HG03442 (cell line): ENCODE results near the gene CYP1A2.

ENCODE experiments used
- ATAC-seq: cut with Tn5 transposase; IDR thresholded peaks from one replicate; pipeline ENCODE4 v1.9.1; 2021; ENCODE audit warnings: mild to moderate bottlenecking, moderate library complexity; ENCODE audit not compliant: unreplicated experiment

CYP1A2 gene

DNA sequence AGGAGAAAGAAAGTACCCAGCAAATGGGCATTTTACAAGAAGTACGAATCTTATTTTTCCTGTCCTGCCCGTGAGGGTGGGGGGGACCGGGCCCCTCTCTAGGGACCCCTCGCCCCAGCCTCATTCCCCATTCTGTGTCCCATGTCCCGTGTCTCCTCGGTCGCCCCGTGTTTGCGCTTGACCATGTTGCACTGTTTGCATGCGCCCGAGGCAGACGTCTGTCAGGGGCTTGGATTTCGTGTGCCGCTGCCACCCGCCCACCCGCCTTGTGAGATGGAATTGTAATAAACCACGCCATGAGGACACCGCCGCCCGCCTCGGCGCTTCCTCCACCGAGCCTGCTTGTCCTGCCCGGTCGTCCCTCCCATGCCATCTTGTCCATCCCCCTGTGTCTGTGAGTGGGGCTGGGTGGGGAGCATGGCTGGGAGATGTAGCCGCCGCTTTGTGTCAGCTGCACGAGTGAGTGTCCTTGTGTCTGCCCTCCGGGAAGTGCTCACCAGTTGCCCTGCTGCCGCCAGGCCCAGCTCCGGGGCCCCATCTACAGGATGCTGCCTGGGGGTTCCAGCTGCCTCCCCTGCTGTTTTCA lies 54.3 kb downstream of the CYP1A2 start:
- no peak for ATAC-seq

DNA sequence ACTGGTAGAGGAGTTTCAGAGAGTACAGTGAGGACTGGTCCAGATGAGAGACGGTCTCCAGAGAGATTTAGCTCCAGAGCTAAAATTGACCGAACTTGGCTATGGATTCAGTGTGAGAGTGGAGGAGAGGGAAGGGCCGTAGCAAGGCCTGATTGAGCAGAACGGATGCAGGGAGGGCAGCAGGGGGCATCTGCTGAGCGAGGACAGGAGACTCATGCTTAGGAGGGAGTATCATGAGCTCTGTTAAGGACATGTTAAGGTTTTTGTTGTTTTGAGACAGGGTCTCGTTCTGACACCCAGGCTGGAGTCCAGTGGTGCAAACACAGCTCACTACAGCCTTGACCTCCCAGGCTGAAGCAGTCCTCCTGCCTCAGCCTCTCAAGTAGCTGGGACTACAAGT lies 56.3 kb downstream of the CYP1A2 start:
- no peak for ATAC-seq
